Measurements from ENCODE around the gene CORO2B. TPM values are rescaled to one million over a fixed set of nuclear protein-coding genes. Genes with fewer than 3 reads are reported as not detected.

CORO2B gene
- polyA plus RNA-seq, 2 donors: 0.24 to 0.35 TPM

DNA sequence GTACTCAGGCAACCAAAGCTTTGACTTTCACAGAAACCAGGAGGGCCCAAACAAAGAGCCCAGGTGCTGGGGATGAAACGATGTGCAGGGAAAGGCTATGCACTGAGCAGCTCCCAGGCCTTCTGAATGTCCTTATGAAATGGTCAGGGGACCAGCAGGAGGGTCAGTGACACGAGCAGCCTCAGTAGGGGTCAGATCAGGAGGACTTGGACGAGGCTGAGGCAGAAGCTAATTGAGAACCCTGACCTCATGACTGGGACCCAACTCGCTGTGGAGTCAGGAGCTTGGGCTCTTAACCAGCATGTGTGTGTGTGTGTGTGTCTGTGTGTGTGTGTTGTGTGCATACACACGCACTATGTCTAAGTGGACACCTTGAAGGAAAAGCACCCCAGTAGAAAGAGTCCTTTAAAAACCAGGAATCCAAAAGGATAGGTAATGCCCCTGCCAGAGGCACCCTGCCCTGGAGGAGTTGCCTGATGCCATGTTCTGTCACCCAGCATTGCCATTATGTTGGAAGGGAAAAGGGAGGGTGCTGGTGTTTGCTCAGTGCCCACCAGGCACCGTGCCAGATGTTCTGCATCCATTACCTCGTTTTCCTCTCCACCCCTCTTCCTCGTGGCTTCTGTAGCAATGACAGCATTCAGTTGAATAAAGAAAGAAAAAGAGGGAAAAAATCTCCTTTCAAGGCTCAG, 50.9 kb downstream of the CORO2B start:
- no peaks in the 10 kb centered on the region for H3K9me3 ChIP-seq (ENCODE audit: control insufficient read depth in 2 of 2, insufficient read depth in 1 of 2, low read depth in 1 of 2, low read length in 1 of 2)
- whole genome bisulfite sequencing, 2 donors: 63 to 68% methylated on average over 8 of the region's 8 CpGs
- H3K4me3 ChIP-seq (ENCODE audit: low read depth in 1 of 2, low read length in 2 of 2): no peak overlapping the region
- no peaks in the 10 kb centered on the region for H3K27me3 ChIP-seq (ENCODE audit: control insufficient read depth in 1 of 2, insufficient read depth in 2 of 2, low read length in 2 of 2)
- H3K27ac ChIP-seq (ENCODE audit: low read depth in 2 of 2, low read length in 1 of 2): no peak overlapping the region
- H3K4me1 ChIP-seq (ENCODE audit: control insufficient read depth in 2 of 2, insufficient read depth in 2 of 2, low read length in 1 of 2): peaks cover 0 to 2% of the 10 kb centered on the region in 2 donors
- H3K36me3 ChIP-seq (ENCODE audit: control insufficient read depth in 2 of 2, insufficient read depth in 2 of 2, low read length in 1 of 2): no peaks in the 10 kb centered on the region

DNA sequence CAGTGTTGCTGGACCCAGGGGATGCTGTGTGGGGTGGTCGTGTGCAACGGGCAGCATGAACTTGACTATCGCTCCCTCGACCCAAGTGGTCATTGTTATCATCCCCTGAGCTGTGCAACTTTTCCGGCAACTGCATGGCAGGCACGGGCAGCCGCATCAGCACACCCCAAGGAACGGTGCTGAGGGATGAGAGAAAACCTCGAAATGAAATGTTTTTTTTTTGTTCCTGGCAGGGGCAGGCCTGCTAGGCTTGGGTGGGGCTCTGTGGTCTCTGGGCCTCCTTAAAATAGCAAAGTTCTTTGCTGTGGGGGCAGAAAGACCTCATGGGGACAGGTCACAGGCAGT, 51.4 kb downstream of the CORO2B start:
- H3K9me3 ChIP-seq (ENCODE audit: control insufficient read depth in 2 of 2, insufficient read depth in 1 of 2, low read depth in 1 of 2, low read length in 1 of 2): no peaks in the 10 kb centered on the region
- WGBS, 2 donors: 84 to 87% methylated on average over 9 of the region's 9 CpGs
- H3K27me3 ChIP-seq (ENCODE audit: control insufficient read depth in 1 of 2, insufficient read depth in 2 of 2, low read length in 2 of 2): no peaks in the 10 kb centered on the region
- H3K4me1 ChIP-seq (ENCODE audit: control insufficient read depth in 2 of 2, insufficient read depth in 2 of 2, low read length in 1 of 2): peaks cover 0 to 2% of the 10 kb centered on the region in 2 donors
- H3K36me3 ChIP-seq (ENCODE audit: control insufficient read depth in 2 of 2, insufficient read depth in 2 of 2, low read length in 1 of 2): no peaks in the 10 kb centered on the region
- no peak overlapping the region for H3K27ac ChIP-seq (ENCODE audit: low read depth in 2 of 2, low read length in 1 of 2)
- H3K4me3 ChIP-seq (ENCODE audit: low read depth in 1 of 2, low read length in 2 of 2): no peak overlapping the region

- WGBS, 2 donors: 82 to 92% methylated on average over 8 of the region's 8 CpGs
- H3K36me3 ChIP-seq (ENCODE audit: control insufficient read depth in 2 of 2, insufficient read depth in 2 of 2, low read length in 1 of 2): no peaks in the 10 kb centered on the region
Measured at GRCh38 chr15:68630836-68631235, 52.0 kb downstream of the CORO2B start.

DNA sequence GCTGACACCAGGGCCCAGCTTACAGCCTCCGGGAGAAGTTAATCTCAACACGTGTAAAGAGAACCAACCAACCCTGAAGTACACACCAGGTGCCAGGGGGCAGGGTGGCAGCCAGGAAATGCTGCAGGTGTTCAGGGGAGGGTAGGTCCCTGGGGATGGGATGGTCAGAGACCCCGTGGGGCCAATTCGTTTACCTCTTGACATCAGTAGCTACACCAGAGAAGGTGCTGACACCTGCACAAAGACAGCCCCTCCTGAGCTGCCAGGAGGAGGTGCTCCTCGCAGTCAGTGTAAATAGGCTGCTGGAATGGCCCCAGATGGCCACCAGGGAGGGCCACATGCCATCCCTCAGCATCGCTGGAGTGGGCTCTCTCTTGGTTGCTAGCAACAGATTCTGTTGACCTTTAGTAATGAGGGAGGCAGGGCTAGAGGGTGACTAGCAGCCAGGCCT, 52.8 kb downstream of the CORO2B start:
- WGBS, 2 donors: 51 to 58% methylated on average over 6 of the region's 6 CpGs
- H3K4me1 ChIP-seq (ENCODE audit: control insufficient read depth in 2 of 2, insufficient read depth in 2 of 2, low read length in 1 of 2): peaks cover 0 to 2% of the 10 kb centered on the region in 2 donors

More at GRCh38 chr15:68630836-68631235, 52.0 kb downstream of the CORO2B start:
- Histone ChIP-seq H3K27ac (ENCODE audit: low read depth in 2 of 2, low read length in 1 of 2) (no peak overlapping the region), H3K27me3 (ENCODE audit: control insufficient read depth in 1 of 2, insufficient read depth in 2 of 2, low read length in 2 of 2) (no peaks in the 10 kb centered on the region), H3K4me1 (ENCODE audit: control insufficient read depth in 2 of 2, insufficient read depth in 2 of 2, low read length in 1 of 2) (peaks cover 0 to 2% of the 10 kb centered on the region in 2 donors), H3K4me3 (ENCODE audit: low read depth in 1 of 2, low read length in 2 of 2) (no peak overlapping the region), H3K9me3 (ENCODE audit: control insufficient read depth in 2 of 2, insufficient read depth in 1 of 2, low read depth in 1 of 2, low read length in 1 of 2) (no peaks in the 10 kb centered on the region)

DNA sequence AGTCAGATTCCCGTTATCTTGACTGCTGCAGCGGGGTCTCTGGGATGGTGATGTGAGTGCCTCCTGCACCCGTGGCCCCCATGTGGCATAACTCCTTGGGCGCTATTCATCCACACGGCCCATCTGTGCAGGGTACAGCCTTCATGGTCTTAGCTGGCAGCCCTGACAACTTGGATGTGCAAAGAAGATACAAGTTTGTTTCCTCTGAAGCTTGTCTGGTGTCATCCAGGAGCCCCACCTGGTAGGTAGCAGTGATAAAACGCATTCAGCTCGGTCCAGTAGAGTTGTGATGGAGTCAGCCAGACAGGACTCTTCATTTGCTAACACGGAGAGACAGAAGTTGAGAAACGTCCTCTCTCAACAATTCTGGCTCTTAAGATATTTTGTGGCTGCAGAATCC, 53.3 kb downstream of the CORO2B start:
- no peak overlapping the region for H3K4me3 ChIP-seq (ENCODE audit: low read depth in 1 of 2, low read length in 2 of 2)
- no peak overlapping the region for H3K27ac ChIP-seq (ENCODE audit: low read depth in 2 of 2, low read length in 1 of 2)
- peaks cover under 1 to 2% of the 10 kb centered on the region in 2 donors for H3K4me1 ChIP-seq (ENCODE audit: control insufficient read depth in 2 of 2, insufficient read depth in 2 of 2, low read length in 1 of 2)
- 88 to 89% methylated on average over 9 of the region's 9 CpGs for WGBS, 2 donors
- no peaks in the 10 kb centered on the region for H3K27me3 ChIP-seq (ENCODE audit: control insufficient read depth in 1 of 2, insufficient read depth in 2 of 2, low read length in 2 of 2)
- no peaks in the 10 kb centered on the region for H3K36me3 ChIP-seq (ENCODE audit: control insufficient read depth in 2 of 2, insufficient read depth in 2 of 2, low read length in 1 of 2)
- H3K9me3 ChIP-seq (ENCODE audit: control insufficient read depth in 2 of 2, insufficient read depth in 1 of 2, low read depth in 1 of 2, low read length in 1 of 2): no peaks in the 10 kb centered on the region

More for the DNA sequence above, 52.8 kb downstream of the CORO2B start:
- no peak overlapping the region for H3K4me3 ChIP-seq (ENCODE audit: low read depth in 1 of 2, low read length in 2 of 2)
- no peaks in the 10 kb centered on the region for H3K27me3 ChIP-seq (ENCODE audit: control insufficient read depth in 1 of 2, insufficient read depth in 2 of 2, low read length in 2 of 2)
- no peaks in the 10 kb centered on the region for H3K9me3 ChIP-seq (ENCODE audit: control insufficient read depth in 2 of 2, insufficient read depth in 1 of 2, low read depth in 1 of 2, low read length in 1 of 2)
- no peaks in the 10 kb centered on the region for H3K36me3 ChIP-seq (ENCODE audit: control insufficient read depth in 2 of 2, insufficient read depth in 2 of 2, low read length in 1 of 2)
- H3K27ac ChIP-seq (ENCODE audit: low read depth in 2 of 2, low read length in 1 of 2): no peak overlapping the region

- Histone ChIP-seq H3K4me3 (ENCODE audit: low read depth in 1 of 2, low read length in 2 of 2) (no peak overlapping the region), H3K36me3 (ENCODE audit: control insufficient read depth in 2 of 2, insufficient read depth in 2 of 2, low read length in 1 of 2) (no peaks in the 10 kb centered on the region), H3K9me3 (ENCODE audit: control insufficient read depth in 2 of 2, insufficient read depth in 1 of 2, low read depth in 1 of 2, low read length in 1 of 2) (no peaks in the 10 kb centered on the region), H3K27me3 (ENCODE audit: control insufficient read depth in 1 of 2, insufficient read depth in 2 of 2, low read length in 2 of 2) (no peaks in the 10 kb centered on the region), H3K27ac (ENCODE audit: low read depth in 2 of 2, low read length in 1 of 2) (no peak overlapping the region), H3K4me1 (ENCODE audit: control insufficient read depth in 2 of 2, insufficient read depth in 2 of 2, low read length in 1 of 2) (peaks cover 2 to 4% of the 10 kb centered on the region in 2 donors)
- WGBS, 2 donors: 66 to 75% methylated on average over 10 of the region's 10 CpGs
Measured at GRCh38 chr15:68633231-68634121, 54.7 kb downstream of the CORO2B start.

DNA sequence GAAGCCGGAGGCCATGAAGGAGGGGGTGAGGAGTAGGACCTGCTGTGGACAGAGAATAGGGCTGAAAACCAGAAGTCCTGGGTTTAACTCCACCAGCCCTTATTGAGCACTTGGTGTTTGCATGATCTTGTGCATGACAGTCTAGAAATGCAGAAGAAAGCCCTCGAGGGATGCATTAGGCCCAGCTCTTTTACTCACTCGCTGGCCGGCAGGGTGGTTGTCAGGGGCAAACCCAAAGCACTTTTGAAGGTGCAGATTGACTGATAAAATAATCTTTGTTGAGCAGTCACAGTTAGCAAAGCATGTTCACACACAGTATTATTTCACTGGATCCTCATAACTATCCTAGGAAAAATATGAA, 55.3 kb downstream of the CORO2B start:
- no peaks in the 10 kb centered on the region for H3K27me3 ChIP-seq (ENCODE audit: control insufficient read depth in 1 of 2, insufficient read depth in 2 of 2, low read length in 2 of 2)
- no peak overlapping the region for H3K4me3 ChIP-seq (ENCODE audit: low read depth in 1 of 2, low read length in 2 of 2)
- no peak overlapping the region for H3K27ac ChIP-seq (ENCODE audit: low read depth in 2 of 2, low read length in 1 of 2)
- no peaks in the 10 kb centered on the region for H3K9me3 ChIP-seq (ENCODE audit: control insufficient read depth in 2 of 2, insufficient read depth in 1 of 2, low read depth in 1 of 2, low read length in 1 of 2)
- no peaks in the 10 kb centered on the region for H3K36me3 ChIP-seq (ENCODE audit: control insufficient read depth in 2 of 2, insufficient read depth in 2 of 2, low read length in 1 of 2)
- 88 to 93% methylated on average over 4 of the region's 4 CpGs for WGBS, 2 donors
- H3K4me1 ChIP-seq (ENCODE audit: control insufficient read depth in 2 of 2, insufficient read depth in 2 of 2, low read length in 1 of 2): peaks cover 2 to 4% of the 10 kb centered on the region in 2 donors

GRCh38 chr15:68634531-68634930, 55.7 kb downstream of the CORO2B start:
- Histone ChIP-seq H3K4me1 (ENCODE audit: control insufficient read depth in 2 of 2, insufficient read depth in 2 of 2, low read length in 1 of 2) (peaks cover 2 to 4% of the 10 kb centered on the region in 2 donors), H3K27ac (ENCODE audit: low read depth in 2 of 2, low read length in 1 of 2) (no peak overlapping the region), H3K27me3 (ENCODE audit: control insufficient read depth in 1 of 2, insufficient read depth in 2 of 2, low read length in 2 of 2) (no peaks in the 10 kb centered on the region), H3K36me3 (ENCODE audit: control insufficient read depth in 2 of 2, insufficient read depth in 2 of 2, low read length in 1 of 2) (no peaks in the 10 kb centered on the region), H3K4me3 (ENCODE audit: low read depth in 1 of 2, low read length in 2 of 2) (no peak overlapping the region), H3K9me3 (ENCODE audit: control insufficient read depth in 2 of 2, insufficient read depth in 1 of 2, low read depth in 1 of 2, low read length in 1 of 2) (no peaks in the 10 kb centered on the region)
- 84 to 86% methylated on average over 6 of the region's 6 CpGs for WGBS, 2 donors

DNA sequence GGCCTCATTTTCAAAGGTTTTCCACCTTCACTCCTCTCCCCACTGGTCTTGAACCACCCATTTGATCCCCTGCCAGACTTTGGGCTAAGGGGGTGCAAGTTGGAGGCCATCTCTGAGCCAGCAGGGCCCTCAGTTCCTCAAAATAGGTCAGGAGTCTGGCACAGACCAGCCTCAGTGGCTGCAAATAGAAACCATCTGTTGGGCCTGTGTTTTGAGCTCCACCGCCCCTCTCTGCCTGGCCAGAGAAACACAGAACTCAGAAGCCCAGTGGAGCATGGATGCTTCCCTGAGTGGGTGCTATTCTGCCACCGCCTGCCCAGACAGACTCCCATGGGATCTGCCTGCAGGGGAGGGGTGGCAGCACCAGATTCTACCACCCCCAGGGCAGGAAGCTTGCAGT, 56.3 kb downstream of the CORO2B start:
- Histone ChIP-seq H3K4me1 (ENCODE audit: control insufficient read depth in 2 of 2, insufficient read depth in 2 of 2, low read length in 1 of 2) (peaks cover 4 to 8% of the 10 kb centered on the region in 2 donors), H3K27me3 (ENCODE audit: control insufficient read depth in 1 of 2, insufficient read depth in 2 of 2, low read length in 2 of 2) (no peaks in the 10 kb centered on the region), H3K27ac (ENCODE audit: low read depth in 2 of 2, low read length in 1 of 2) (no peak overlapping the region), H3K36me3 (ENCODE audit: control insufficient read depth in 2 of 2, insufficient read depth in 2 of 2, low read length in 1 of 2) (no peaks in the 10 kb centered on the region), H3K4me3 (ENCODE audit: low read depth in 1 of 2, low read length in 2 of 2) (no peak overlapping the region), H3K9me3 (ENCODE audit: control insufficient read depth in 2 of 2, insufficient read depth in 1 of 2, low read depth in 1 of 2, low read length in 1 of 2) (no peaks in the 10 kb centered on the region)
- 69 to 91% methylated on average over 2 of the region's 2 CpGs for WGBS, 2 donors

Measured in esophagus (tissue), 2 donors.